ENCODE data around the gene HRAS. TPM values are rescaled to one million over a fixed set of nuclear protein-coding genes. Genes with fewer than 3 reads are reported as not detected.

Gene HRAS
- total RNA-seq, 1 experiment from 2014 or later, result 69.0 TPM

DNA sequence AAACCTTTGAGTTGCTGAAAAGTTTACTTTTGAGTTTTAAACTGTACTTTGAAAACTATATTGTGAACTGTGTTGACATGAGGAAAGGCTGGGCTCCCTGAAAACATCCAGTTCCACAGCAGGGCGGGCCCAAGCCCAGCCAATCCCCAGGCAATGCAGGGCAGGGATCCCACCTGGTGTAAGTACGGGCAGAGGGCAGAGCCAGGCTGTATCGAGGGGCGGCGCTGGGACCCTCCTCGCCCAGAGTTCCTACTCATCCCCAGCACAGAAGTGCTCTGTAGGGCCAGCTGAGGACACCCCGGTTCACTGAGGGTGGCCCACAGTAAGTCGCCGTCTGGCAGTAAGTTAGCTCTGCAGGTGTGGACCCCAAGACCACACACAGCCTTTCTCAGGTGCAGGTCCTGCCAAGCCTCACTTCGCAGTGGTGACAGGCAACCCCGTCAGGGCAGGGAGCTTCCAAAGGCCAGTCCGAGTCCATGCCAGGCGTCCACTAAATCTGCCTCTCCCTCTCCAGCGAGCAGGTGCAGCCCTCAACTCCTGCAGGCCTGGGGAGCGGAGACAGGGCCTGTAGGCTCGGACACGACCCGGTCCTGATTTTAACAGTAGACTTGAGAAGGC is 31.7 kb upstream of the HRAS start:
- no peaks in the 10 kb centered on the region for H3K27me3 ChIP-seq (replicated peaks; ENCODE audit: control insufficient read depth, insufficient read depth, low read length)
- Mint-ChIP-seq H3K4me1 (ENCODE audit: low read depth, unreplicated experiment) (peaks cover 6% of the 10 kb centered on the region), H3K9me3 (ENCODE audit: unreplicated experiment) (no peaks in the 10 kb centered on the region), H3K36me3 (ENCODE audit: insufficient read depth, unreplicated experiment) (peaks cover 48% of the 10 kb centered on the region), H3K4me3 (ENCODE audit: unreplicated experiment) (peak overlapping the region; percentile 74), H3K27me3 (ENCODE audit: insufficient read depth, unreplicated experiment) (no peaks in the 10 kb centered on the region), H3K27ac (ENCODE audit: unreplicated experiment) (peak overlapping the region; percentile 45)
- no peaks in the 10 kb centered on the region for H3K9me3 ChIP-seq
- intact Hi-C loops (cut with micrococcal nuclease; ENCODE audit: unreplicated experiment), result loop anchor here (5.0 to 10.0 kb wide), 2 partner anchors 50 to 128 kb away; partner anchors contain the start of genes DEAF1, IRF7 and TMEM80
- ChIA-PET CTCF (no interaction called here), POLR2A (interaction anchor here (0.7 kb wide), 1 partner anchor 125 kb away, joined by 3 read pairs; no protein-coding TSS in a partner anchor)
- H3K4me1 ChIP-seq, result peaks cover 60% of the 10 kb centered on the region
- TF ChIP-seq, protein P1, sequence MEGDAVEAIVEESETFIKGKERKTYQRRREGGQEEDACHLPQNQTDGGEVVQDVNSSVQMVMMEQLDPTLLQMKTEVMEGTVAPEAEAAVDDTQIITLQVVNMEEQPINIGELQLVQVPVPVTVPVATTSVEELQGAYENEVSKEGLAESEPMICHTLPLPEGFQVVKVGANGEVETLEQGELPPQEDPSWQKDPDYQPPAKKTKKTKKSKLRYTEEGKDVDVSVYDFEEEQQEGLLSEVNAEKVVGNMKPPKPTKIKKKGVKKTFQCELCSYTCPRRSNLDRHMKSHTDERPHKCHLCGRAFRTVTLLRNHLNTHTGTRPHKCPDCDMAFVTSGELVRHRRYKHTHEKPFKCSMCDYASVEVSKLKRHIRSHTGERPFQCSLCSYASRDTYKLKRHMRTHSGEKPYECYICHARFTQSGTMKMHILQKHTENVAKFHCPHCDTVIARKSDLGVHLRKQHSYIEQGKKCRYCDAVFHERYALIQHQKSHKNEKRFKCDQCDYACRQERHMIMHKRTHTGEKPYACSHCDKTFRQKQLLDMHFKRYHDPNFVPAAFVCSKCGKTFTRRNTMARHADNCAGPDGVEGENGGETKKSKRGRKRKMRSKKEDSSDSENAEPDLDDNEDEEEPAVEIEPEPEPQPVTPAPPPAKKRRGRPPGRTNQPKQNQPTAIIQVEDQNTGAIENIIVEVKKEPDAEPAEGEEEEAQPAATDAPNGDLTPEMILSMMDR (IDR thresholded peaks at IDR 0.05; ENCODE audit: insufficient read depth in 1 of 2, low read depth in 1 of 2, low read length in 1 of 2, severe bottlenecking in 1 of 2, unreplicated experiment in 1 of 2), result no peak
- peaks cover 7% of the 10 kb centered on the region for H3K36me3 ChIP-seq (ENCODE audit: control insufficient read depth, insufficient read depth, low read length)
- no peak for DNase-seq
- BruUV-seq (replicated peaks), result no TSS peak
- H3K4me3 ChIP-seq (ENCODE audit: low read depth, low read length), result peak overlapping the region; percentile 99

DNA sequence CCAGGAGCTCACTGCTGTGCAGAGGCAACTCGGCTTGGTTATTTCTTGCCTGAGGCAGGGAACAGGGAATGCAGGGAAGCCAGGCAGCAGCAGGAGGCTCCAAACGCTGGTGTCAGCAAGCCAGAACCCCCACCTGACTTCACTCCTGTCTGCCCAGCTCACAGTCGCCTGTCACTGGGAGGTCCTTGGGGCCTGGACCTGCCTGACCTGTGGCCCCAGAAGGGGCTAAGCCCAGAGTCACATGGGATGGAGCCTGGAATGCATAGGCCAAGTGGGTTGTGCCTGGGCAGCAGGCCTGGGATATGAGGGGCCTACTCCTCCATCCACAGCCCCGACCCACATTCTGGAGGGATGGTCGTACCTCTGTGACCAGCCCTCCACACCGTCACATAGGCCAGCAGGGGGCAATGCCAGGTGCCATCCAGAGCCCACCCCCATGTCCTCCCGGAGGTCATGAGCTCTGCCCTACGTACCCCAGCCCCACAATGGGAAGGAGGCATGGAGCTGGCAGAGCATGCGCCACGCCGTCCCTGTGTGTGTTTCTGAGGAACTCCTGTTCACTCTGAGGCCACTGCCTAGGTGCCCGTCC is 30.6 kb upstream of the HRAS start:
- BruUV-seq (replicated peaks), result no TSS peak
- Histone ChIP-seq H3K4me3 (ENCODE audit: low read depth, low read length) (no peak overlapping the region), H3K36me3 (ENCODE audit: control insufficient read depth, insufficient read depth, low read length) (peaks cover 9% of the 10 kb centered on the region), H3K27me3 (replicated peaks; ENCODE audit: control insufficient read depth, insufficient read depth, low read length) (no peaks in the 10 kb centered on the region), H3K9me3 (no peaks in the 10 kb centered on the region), H3K4me1 (peaks cover 57% of the 10 kb centered on the region)
- no peaks in the 10 kb centered on the region for H3K9me3 Mint-ChIP-seq (ENCODE audit: unreplicated experiment)
- ChIA-PET POLR2A (interaction anchor here (3.1 kb wide), 1 partner anchor 10 kb away, joined by 17 read pairs; the partner anchor contains the start of gene PHRF1), CTCF (interaction anchor here (0.6 to 1.6 kb wide), 2 partner anchors 10 to 22 kb away, joined by 3 to 5 read pairs (median 3); partner anchors contain the start of gene PHRF1)
- H3K36me3 Mint-ChIP-seq (ENCODE audit: insufficient read depth, unreplicated experiment), result peaks cover 57% of the 10 kb centered on the region
- peak overlapping the region; percentile 45 for H3K27ac Mint-ChIP-seq (ENCODE audit: unreplicated experiment)
- DNase-seq, result peak; percentile 57 to 72
- no peaks in the 10 kb centered on the region for H3K27me3 Mint-ChIP-seq (ENCODE audit: insufficient read depth, unreplicated experiment)
- H3K4me1 Mint-ChIP-seq (ENCODE audit: low read depth, unreplicated experiment), result no peaks in the 10 kb centered on the region
- intact Hi-C loops (cut with micrococcal nuclease; ENCODE audit: unreplicated experiment), result loop anchor here (5.0 to 10.0 kb wide), 2 partner anchors 51 to 129 kb away; partner anchors contain the start of genes DEAF1, IRF7 and TMEM80
- H3K4me3 Mint-ChIP-seq (ENCODE audit: unreplicated experiment), result no peak overlapping the region
- TF ChIP-seq, protein P1 (IDR thresholded peaks at IDR 0.05; ENCODE audit: insufficient read depth in 1 of 2, low read depth in 1 of 2, low read length in 1 of 2, severe bottlenecking in 1 of 2, unreplicated experiment in 1 of 2), result peak in 1 of 2 experiments; percentile 1

DNA sequence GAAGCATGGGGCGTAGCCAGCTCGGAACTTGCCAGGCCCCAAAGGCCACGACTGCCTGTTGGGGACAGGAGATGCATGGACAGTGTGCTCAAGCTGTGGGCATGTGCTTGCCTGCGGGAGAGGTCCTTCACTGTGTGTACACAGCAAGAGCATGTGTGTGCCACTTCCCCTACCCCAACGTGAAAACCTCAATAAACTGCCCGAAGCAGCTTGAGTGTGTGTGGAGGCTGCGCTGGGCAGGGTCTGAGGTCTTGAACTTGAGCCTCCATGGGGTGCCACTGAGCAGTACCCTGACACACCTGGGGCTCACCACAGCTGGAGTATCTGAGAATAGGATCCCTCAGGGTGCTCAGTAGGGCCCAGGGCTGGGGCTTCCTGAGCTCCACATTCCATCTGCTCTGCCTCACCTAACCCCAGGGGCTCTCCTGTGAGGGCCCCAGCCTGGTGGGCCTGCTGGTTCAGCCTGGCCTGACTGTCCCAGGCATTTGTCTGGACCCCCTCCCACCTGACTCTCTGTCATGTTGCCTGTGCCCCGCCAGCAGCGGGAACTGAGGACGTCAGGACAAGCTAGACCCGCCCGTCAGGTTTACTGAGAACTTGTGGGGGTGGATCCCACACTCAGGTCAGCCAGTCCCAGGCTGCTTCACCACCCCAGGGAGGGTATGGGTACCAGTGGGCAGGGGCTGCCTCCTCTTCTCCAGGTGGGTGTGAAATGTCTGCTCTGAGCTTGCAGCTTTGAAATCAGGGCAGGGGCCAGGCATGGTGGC is 28.6 kb upstream of the HRAS start:
- TF ChIP-seq, protein P1 (IDR thresholded peaks at IDR 0.05; ENCODE audit: insufficient read depth in 1 of 2, low read depth in 1 of 2, low read length in 1 of 2, severe bottlenecking in 1 of 2, unreplicated experiment in 1 of 2), result no peak
- Mint-ChIP-seq H3K27ac (ENCODE audit: unreplicated experiment) (peak overlapping the region; percentile 57), H3K27me3 (ENCODE audit: insufficient read depth, unreplicated experiment) (no peaks in the 10 kb centered on the region), H3K9me3 (ENCODE audit: unreplicated experiment) (no peaks in the 10 kb centered on the region), H3K36me3 (ENCODE audit: insufficient read depth, unreplicated experiment) (peaks cover 71% of the 10 kb centered on the region), H3K4me1 (ENCODE audit: low read depth, unreplicated experiment) (peaks cover 12% of the 10 kb centered on the region), H3K4me3 (ENCODE audit: unreplicated experiment) (no peak overlapping the region)
- Histone ChIP-seq H3K36me3 (ENCODE audit: control insufficient read depth, insufficient read depth, low read length) (peaks cover 9% of the 10 kb centered on the region), H3K4me1 (peaks cover 55% of the 10 kb centered on the region), H3K4me3 (ENCODE audit: low read depth, low read length) (no peak overlapping the region), H3K9me3 (no peaks in the 10 kb centered on the region), H3K27me3 (replicated peaks; ENCODE audit: control insufficient read depth, insufficient read depth, low read length) (no peaks in the 10 kb centered on the region)
- POLR2A ChIA-PET, result interaction anchor here (0.6 to 3.1 kb wide), 2 partner anchors 12 to 106 kb away, joined by 7 to 17 read pairs; partner anchors contain the start of gene PHRF1
- BruUV-seq (replicated peaks), result no TSS peak
- DNase-seq, result peak; percentile 64 to 65
- intact Hi-C loops (cut with micrococcal nuclease; ENCODE audit: unreplicated experiment), result loop anchor here (10.0 kb wide), 1 partner anchor 131 kb away; the partner anchor contains the start of genes DEAF1 and TMEM80
- CTCF ChIA-PET, result no interaction called here
